ENCODE results near the gene KCND3. TPM values are rescaled to one million over a fixed set of nuclear protein-coding genes. Genes with fewer than 3 reads are reported as not detected.

Gene KCND3
- total RNA-seq, 6 donors from 2014 or later: 2.7 to 6.4 (median 5.4) TPM

- H3K4me3 ChIP-seq: no peak overlapping the region
- no peak overlapping the region for H3K27ac ChIP-seq
- 78 to 83% methylated on average over 6 of the region's 6 CpGs for WGBS, 2 donors
- TF ChIP-seq POLR2AphosphoS5 (IDR thresholded peaks at IDR 0.05): no peak
- no peak for TF ChIP-seq POLR2A (IDR thresholded peaks at IDR 0.05)
- no peak for TF ChIP-seq EP300 (IDR thresholded peaks at IDR 0.05)
- TF ChIP-seq CTCF (IDR thresholded peaks at IDR 0.05): no peak
- H3K4me1 ChIP-seq: no peaks in the 10 kb centered on the region
- DNase-seq (no peak), ATAC-seq (ENCODE audit: low FRiP score in 2 of 2) (peak in 1 of 2 donors; percentile 7)
- H3K27me3 ChIP-seq: no peaks in the 10 kb centered on the region
- H3K36me3 ChIP-seq: no peaks in the 10 kb centered on the region
- no peaks in the 10 kb centered on the region for H3K9me3 ChIP-seq
These were observed 121.5 kb downstream of the KCND3 start for GRCh38 chr1:111867868-111868440.

- no peaks in the 10 kb centered on the region for H3K9me3 ChIP-seq
These were observed 124.6 kb downstream of the KCND3 start for GRCh38 chr1:111864862-111865261.

DNA sequence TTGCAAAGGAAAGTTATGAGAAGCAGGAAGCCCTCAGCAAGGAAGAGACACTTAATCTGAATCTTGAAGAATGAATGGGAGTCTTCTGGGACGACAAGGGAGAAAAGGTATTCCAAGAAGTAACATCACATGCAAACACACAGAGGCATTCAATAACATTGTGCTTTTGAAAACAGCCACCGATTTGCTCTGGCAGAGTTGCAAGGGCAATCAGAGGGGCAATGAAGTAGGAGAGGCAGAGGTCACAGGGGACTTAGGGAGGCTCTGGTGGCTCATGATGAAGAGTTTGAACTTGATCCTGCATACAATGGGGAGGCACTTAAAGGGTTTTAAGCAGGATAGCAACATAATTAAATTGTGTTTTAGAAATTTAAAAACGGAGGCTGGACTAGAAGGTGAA, 126.1 kb downstream of the KCND3 start:
- no peak for ATAC-seq (ENCODE audit: low FRiP score in 2 of 2)
- H3K27me3 ChIP-seq: no peaks in the 10 kb centered on the region
- no peaks in the 10 kb centered on the region for H3K4me1 ChIP-seq
- 71 to 73% methylated on average over 3 of the region's 3 CpGs for WGBS, 2 donors
- no peak for DNase-seq
- H3K9me3 ChIP-seq: no peaks in the 10 kb centered on the region
- TF ChIP-seq EP300 (IDR thresholded peaks at IDR 0.05) (no peak), CTCF (IDR thresholded peaks at IDR 0.05) (no peak), POLR2AphosphoS5 (IDR thresholded peaks at IDR 0.05) (no peak), POLR2A (IDR thresholded peaks at IDR 0.05) (no peak)
- no peak overlapping the region for H3K4me3 ChIP-seq
- no peaks in the 10 kb centered on the region for H3K36me3 ChIP-seq
- no peak overlapping the region for H3K27ac ChIP-seq

More at GRCh38 chr1:111864862-111865261, 124.6 kb downstream of the KCND3 start:
- H3K4me3 ChIP-seq: no peak overlapping the region
- H3K27ac ChIP-seq: no peak overlapping the region
- TF ChIP-seq POLR2A (IDR thresholded peaks at IDR 0.05) (no peak), CTCF (IDR thresholded peaks at IDR 0.05) (no peak), EP300 (IDR thresholded peaks at IDR 0.05) (no peak), POLR2AphosphoS5 (IDR thresholded peaks at IDR 0.05) (no peak)
- 6 to 13% methylated on average over 3 of the region's 3 CpGs for WGBS, 2 donors
- DNase-seq (no peak), ATAC-seq (ENCODE audit: low FRiP score in 2 of 2) (no peak)
- H3K36me3 ChIP-seq: no peaks in the 10 kb centered on the region
- H3K27me3 ChIP-seq: no peaks in the 10 kb centered on the region
- no peaks in the 10 kb centered on the region for H3K4me1 ChIP-seq

GRCh38 chr1:111862599-111862998, 126.9 kb downstream of the KCND3 start:
- Histone ChIP-seq H3K27ac (no peak overlapping the region), H3K9me3 (no peaks in the 10 kb centered on the region), H3K27me3 (no peaks in the 10 kb centered on the region), H3K36me3 (no peaks in the 10 kb centered on the region), H3K4me3 (no peak overlapping the region), H3K4me1 (no peaks in the 10 kb centered on the region)
- no peak for TF ChIP-seq POLR2A (IDR thresholded peaks at IDR 0.05)
- no peak for TF ChIP-seq POLR2AphosphoS5 (IDR thresholded peaks at IDR 0.05)
- no peak for TF ChIP-seq CTCF (IDR thresholded peaks at IDR 0.05)
- no peak for TF ChIP-seq EP300 (IDR thresholded peaks at IDR 0.05)
- 82 to 89% methylated on average over 3 of the region's 3 CpGs for WGBS, 2 donors
- DNase-seq (no peak), ATAC-seq (ENCODE audit: low FRiP score in 2 of 2) (no peak)

- TF ChIP-seq CTCF (IDR thresholded peaks at IDR 0.05) (no peak), POLR2AphosphoS5 (IDR thresholded peaks at IDR 0.05) (no peak), POLR2A (IDR thresholded peaks at IDR 0.05) (no peak), EP300 (IDR thresholded peaks at IDR 0.05) (no peak)
- no peaks in the 10 kb centered on the region for H3K9me3 ChIP-seq
- ATAC-seq (ENCODE audit: low FRiP score in 2 of 2): no peak
- H3K4me3 ChIP-seq: no peak overlapping the region
- 77 to 81% methylated on average over 5 to 6 of the region's 6 CpGs for WGBS, 2 donors
- H3K27ac ChIP-seq: no peak overlapping the region
- H3K27me3 ChIP-seq: no peaks in the 10 kb centered on the region
- no peak for DNase-seq
- no peaks in the 10 kb centered on the region for H3K4me1 ChIP-seq
- H3K36me3 ChIP-seq: no peaks in the 10 kb centered on the region
These were observed 127.9 kb downstream of the KCND3 start for GRCh38 chr1:111861523-111861922.

Measured in upper lobe of left lung (tissue), 6 donors.